Measurements from ENCODE around the gene GARNL3. TPM values are rescaled to one million over a fixed set of nuclear protein-coding genes. Genes with fewer than 3 reads are reported as not detected.

Gene GARNL3
- polyA plus RNA-seq, 1 donor from 2014 or later, result 20.0 TPM

DNA sequence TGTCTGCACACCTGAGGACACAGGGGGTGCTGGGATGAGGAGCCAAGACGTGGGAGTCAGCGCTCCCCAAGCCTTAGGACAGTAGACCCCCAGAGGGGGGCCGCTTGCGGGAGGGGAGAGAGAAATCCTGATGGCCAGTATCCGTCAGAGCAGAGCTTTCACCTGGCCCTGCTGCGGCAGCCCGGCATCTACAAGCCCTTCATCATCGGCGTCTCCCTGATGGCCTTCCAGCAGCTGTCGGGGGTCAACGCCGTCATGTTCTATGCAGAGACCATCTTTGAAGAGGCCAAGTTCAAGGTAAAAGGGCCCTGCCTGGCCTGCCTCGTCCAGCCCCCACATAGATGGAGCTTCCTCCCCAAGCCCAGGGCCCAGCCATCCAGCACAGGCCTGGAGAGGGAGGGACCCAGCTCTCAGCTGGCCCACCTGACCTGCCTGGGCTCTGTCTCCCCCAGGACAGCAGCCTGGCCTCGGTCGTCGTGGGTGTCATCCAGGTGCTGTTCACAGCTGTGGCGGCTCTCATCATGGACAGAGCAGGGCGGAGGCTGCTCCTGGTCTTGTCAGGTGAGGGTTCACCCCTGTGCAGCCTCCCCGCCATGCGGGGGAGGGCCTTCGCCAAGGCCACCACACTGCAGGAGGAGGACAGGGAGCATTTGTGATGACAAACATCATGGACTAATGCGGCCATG lies 139.1 kb downstream of the GARNL3 start:
- Histone ChIP-seq H3K27ac (ENCODE audit: low read length) (no peak overlapping the region), H3K4me2 (ENCODE audit: low read length) (no peak overlapping the region), H2AFZ (ENCODE audit: low read depth, low read length) (no peak overlapping the region), H3K36me3 (ENCODE audit: insufficient read depth, low read length) (no peaks in the 10 kb centered on the region), H3F3A (ENCODE audit: insufficient read depth, low read length, poor library complexity, severe bottlenecking) (no peaks in the 10 kb centered on the region), H3K9me3 (ENCODE audit: low read length) (no peaks in the 10 kb centered on the region), H3K4me3 (ENCODE audit: low read length) (no peak overlapping the region), H3K9ac (ENCODE audit: low read length) (no peak overlapping the region), H3K9me2 (ENCODE audit: insufficient read depth, low read length) (no peaks in the 10 kb centered on the region), H3K79me2 (replicated peaks; ENCODE audit: insufficient read depth, low read length) (no peaks in the 10 kb centered on the region), H4K20me1 (ENCODE audit: insufficient read depth) (no peaks in the 10 kb centered on the region), H3K27me3 (ENCODE audit: insufficient read depth, low read depth, low read length) (no peaks in the 10 kb centered on the region)
- TF ChIP-seq EZH2 (IDR thresholded peaks at IDR 0.05; ENCODE audit: borderline replicate concordance, insufficient read depth, low read length, poor library complexity, severe bottlenecking) (no peak), SMC3 (conservative IDR thresholded peaks at IDR 0.05; ENCODE audit: poor library complexity) (no peak), MXI1 (conservative IDR thresholded peaks at IDR 0.05; ENCODE audit: poor library complexity, severe bottlenecking) (no peak), POLR2AphosphoS5 (IDR thresholded peaks at IDR 0.05) (no peak), RAD21 (conservative IDR thresholded peaks at IDR 0.05) (no peak), TAF1 (IDR thresholded peaks at IDR 0.05; ENCODE audit: low read depth) (no peak), EP300 (conservative IDR thresholded peaks at IDR 0.05; ENCODE audit: poor library complexity, severe bottlenecking) (no peak)
- TF ChIP-seq, protein P1, sequence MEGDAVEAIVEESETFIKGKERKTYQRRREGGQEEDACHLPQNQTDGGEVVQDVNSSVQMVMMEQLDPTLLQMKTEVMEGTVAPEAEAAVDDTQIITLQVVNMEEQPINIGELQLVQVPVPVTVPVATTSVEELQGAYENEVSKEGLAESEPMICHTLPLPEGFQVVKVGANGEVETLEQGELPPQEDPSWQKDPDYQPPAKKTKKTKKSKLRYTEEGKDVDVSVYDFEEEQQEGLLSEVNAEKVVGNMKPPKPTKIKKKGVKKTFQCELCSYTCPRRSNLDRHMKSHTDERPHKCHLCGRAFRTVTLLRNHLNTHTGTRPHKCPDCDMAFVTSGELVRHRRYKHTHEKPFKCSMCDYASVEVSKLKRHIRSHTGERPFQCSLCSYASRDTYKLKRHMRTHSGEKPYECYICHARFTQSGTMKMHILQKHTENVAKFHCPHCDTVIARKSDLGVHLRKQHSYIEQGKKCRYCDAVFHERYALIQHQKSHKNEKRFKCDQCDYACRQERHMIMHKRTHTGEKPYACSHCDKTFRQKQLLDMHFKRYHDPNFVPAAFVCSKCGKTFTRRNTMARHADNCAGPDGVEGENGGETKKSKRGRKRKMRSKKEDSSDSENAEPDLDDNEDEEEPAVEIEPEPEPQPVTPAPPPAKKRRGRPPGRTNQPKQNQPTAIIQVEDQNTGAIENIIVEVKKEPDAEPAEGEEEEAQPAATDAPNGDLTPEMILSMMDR (IDR thresholded peaks at IDR 0.05; ENCODE audit: poor library complexity, severe bottlenecking), result no peak
- TF ChIP-seq, protein P2, sequence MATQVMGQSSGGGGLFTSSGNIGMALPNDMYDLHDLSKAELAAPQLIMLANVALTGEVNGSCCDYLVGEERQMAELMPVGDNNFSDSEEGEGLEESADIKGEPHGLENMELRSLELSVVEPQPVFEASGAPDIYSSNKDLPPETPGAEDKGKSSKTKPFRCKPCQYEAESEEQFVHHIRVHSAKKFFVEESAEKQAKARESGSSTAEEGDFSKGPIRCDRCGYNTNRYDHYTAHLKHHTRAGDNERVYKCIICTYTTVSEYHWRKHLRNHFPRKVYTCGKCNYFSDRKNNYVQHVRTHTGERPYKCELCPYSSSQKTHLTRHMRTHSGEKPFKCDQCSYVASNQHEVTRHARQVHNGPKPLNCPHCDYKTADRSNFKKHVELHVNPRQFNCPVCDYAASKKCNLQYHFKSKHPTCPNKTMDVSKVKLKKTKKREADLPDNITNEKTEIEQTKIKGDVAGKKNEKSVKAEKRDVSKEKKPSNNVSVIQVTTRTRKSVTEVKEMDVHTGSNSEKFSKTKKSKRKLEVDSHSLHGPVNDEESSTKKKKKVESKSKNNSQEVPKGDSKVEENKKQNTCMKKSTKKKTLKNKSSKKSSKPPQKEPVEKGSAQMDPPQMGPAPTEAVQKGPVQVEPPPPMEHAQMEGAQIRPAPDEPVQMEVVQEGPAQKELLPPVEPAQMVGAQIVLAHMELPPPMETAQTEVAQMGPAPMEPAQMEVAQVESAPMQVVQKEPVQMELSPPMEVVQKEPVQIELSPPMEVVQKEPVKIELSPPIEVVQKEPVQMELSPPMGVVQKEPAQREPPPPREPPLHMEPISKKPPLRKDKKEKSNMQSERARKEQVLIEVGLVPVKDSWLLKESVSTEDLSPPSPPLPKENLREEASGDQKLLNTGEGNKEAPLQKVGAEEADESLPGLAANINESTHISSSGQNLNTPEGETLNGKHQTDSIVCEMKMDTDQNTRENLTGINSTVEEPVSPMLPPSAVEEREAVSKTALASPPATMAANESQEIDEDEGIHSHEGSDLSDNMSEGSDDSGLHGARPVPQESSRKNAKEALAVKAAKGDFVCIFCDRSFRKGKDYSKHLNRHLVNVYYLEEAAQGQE (IDR thresholded peaks at IDR 0.05; ENCODE audit: borderline replicate concordance), result no peak

DNA sequence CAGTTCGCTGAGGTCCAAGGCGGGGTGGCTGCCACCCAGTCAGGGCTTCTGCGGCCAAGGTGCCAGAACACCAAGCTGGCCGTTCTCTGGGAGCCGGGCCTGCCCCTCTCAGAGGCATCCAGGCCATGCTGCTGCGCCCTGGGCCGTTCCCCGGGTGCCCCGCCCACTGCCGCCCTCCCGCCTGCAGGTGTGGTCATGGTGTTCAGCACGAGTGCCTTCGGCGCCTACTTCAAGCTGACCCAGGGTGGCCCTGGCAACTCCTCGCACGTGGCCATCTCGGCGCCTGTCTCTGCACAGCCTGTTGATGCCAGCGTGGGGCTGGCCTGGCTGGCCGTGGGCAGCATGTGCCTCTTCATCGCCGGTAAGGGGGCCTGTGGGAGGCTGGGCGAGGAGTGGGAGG lies 140.1 kb downstream of the GARNL3 start:
- Histone ChIP-seq H3K27me3 (ENCODE audit: insufficient read depth, low read depth, low read length) (no peaks in the 10 kb centered on the region), H3K9ac (ENCODE audit: low read length) (no peak overlapping the region), H3K79me2 (replicated peaks; ENCODE audit: insufficient read depth, low read length) (no peaks in the 10 kb centered on the region), H3F3A (ENCODE audit: insufficient read depth, low read length, poor library complexity, severe bottlenecking) (no peaks in the 10 kb centered on the region), H3K9me2 (ENCODE audit: insufficient read depth, low read length) (no peaks in the 10 kb centered on the region), H3K36me3 (ENCODE audit: insufficient read depth, low read length) (no peaks in the 10 kb centered on the region), H4K20me1 (ENCODE audit: insufficient read depth) (no peaks in the 10 kb centered on the region), H3K4me3 (ENCODE audit: low read length) (no peak overlapping the region), H3K27ac (ENCODE audit: low read length) (no peak overlapping the region), H2AFZ (ENCODE audit: low read depth, low read length) (no peak overlapping the region), H3K4me2 (ENCODE audit: low read length) (no peak overlapping the region), H3K9me3 (ENCODE audit: low read length) (no peaks in the 10 kb centered on the region)
- TF ChIP-seq SMC3 (conservative IDR thresholded peaks at IDR 0.05; ENCODE audit: poor library complexity), result no peak
- TF ChIP-seq, protein P1 (IDR thresholded peaks at IDR 0.05; ENCODE audit: poor library complexity, severe bottlenecking), result no peak
- TF ChIP-seq, protein P2 (IDR thresholded peaks at IDR 0.05; ENCODE audit: borderline replicate concordance), result no peak
- no peak for TF ChIP-seq POLR2AphosphoS5 (IDR thresholded peaks at IDR 0.05)
- TF ChIP-seq RAD21 (conservative IDR thresholded peaks at IDR 0.05), result no peak
- no peak for TF ChIP-seq MXI1 (conservative IDR thresholded peaks at IDR 0.05; ENCODE audit: poor library complexity, severe bottlenecking)
- no peak for TF ChIP-seq TAF1 (IDR thresholded peaks at IDR 0.05; ENCODE audit: low read depth)

Data from neural cell (in vitro differentiated cells).